Activated T-helper 2 cell treated with anti-CD3 and anti-CD28 coated beads, Interferon-gamma antibody, Interleukin-2, Interleukin-4, amounts not matched to agents 10 μg/mL and 5 μg/mL and 100 μg/mL, durations not matched to agents 14 hours and 24 hours and 36 hours (primary cell): ENCODE measurements around the gene KIAA1614. TPM values are rescaled to one million over a fixed set of nuclear protein-coding genes. Genes with fewer than 3 reads are reported as not detected.

ENCODE experiments used
- DNase-seq: peaks from one replicate; pipeline ENCODE4 v3.0.0; 2021; ENCODE audit warnings: low spot score
- H3K27ac Mint-ChIP-seq: one replicate; pipeline ENCODE4 v1.8.0; 2021; ENCODE audit warnings: mixed read lengths
- H3K27me3 Mint-ChIP-seq: one replicate; pipeline ENCODE4 v1.8.0; 2021; ENCODE audit warnings: low read depth, mixed read lengths
- H3K36me3 Mint-ChIP-seq: one replicate; pipeline ENCODE4 v1.8.0; 2021; ENCODE audit warnings: low read depth, mixed read lengths
- H3K4me1 Mint-ChIP-seq: one replicate; pipeline ENCODE4 v1.8.0; 2021; ENCODE audit warnings: low read depth, mixed read lengths
- H3K4me3 Mint-ChIP-seq: one replicate; pipeline ENCODE4 v1.8.0; 2021; ENCODE audit warnings: low read depth, mild to moderate bottlenecking, moderate library complexity, mixed read lengths
- H3K9me3 Mint-ChIP-seq: one replicate; pipeline ENCODE4 v1.8.0; 2021; ENCODE audit warnings: mixed read lengths
- intact Hi-C: fragments of 100-400 bp; cut with micrococcal nuclease; formaldehyde crosslinking; loops from one replicate; pipeline ENCODE4 v1.15.1; 2023
- total RNA-seq: library from RNA; stranded (reverse); gene quantifications from 2 replicates; pipeline ENCODE4 v1.2.3, GENCODE V29; 2022

The KIAA1614 gene
- total RNA-seq, 1 donor from 2014 or later = 0.09 TPM

GRCh38 chr1:180997843-180998504, 85.3 kb downstream of the KIAA1614 start:
- Mint-ChIP-seq H3K9me3 (no peaks in the 10 kb centered on the region), H3K4me3 (no peak overlapping the region), H3K27ac (no peak overlapping the region), H3K27me3 (no peaks in the 10 kb centered on the region), H3K4me1 (peaks cover 9% of the 10 kb centered on the region), H3K36me3 (peaks cover 56% of the 10 kb centered on the region)
- DNase-seq = no peak
- intact Hi-C loops = no loop called here

Other genes starting within 250 kb of the KIAA1614 start
- 31.2 and 31.4 TPM in 2 replicates for gene STX6, start 110.0 kb downstream of the KIAA1614 start, total RNA-seq
- 13.8 and 18.2 TPM in 2 replicates for gene MR1, start 121.1 kb downstream of the KIAA1614 start, total RNA-seq
- 44.3 and 44.6 TPM in 2 replicates for gene IER5, start 175.8 kb downstream of the KIAA1614 start, total RNA-seq